ENCODE measurements around the gene CEP55. TPM values are rescaled to one million over a fixed set of nuclear protein-coding genes. Genes with fewer than 3 reads are reported as not detected.

CEP55 gene
- total RNA-seq, 1 donor = 4.7 TPM

DNA sequence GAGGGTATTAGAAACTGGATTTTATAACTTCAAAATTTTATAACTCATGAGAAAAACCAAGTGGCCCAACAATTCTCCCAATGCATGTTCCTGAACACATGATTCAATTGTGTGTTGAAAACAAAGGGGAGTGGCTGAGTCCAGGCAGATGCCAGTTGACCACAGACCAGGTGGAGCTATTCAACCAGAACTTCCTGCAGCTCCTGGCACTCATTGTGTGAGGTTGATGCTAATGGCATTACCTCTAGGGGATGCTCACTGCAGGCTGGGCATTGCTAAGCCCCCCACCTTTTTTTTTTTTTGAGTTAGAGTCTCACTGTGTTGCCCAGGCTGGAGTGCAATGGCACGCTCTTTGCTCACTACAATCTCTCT is 34.6 kb upstream of the CEP55 start:
- no peaks in the 10 kb centered on the region for H3K9me3 ChIP-seq (ENCODE audit: low read depth, low read length)
- TF ChIP-seq, protein P1, sequence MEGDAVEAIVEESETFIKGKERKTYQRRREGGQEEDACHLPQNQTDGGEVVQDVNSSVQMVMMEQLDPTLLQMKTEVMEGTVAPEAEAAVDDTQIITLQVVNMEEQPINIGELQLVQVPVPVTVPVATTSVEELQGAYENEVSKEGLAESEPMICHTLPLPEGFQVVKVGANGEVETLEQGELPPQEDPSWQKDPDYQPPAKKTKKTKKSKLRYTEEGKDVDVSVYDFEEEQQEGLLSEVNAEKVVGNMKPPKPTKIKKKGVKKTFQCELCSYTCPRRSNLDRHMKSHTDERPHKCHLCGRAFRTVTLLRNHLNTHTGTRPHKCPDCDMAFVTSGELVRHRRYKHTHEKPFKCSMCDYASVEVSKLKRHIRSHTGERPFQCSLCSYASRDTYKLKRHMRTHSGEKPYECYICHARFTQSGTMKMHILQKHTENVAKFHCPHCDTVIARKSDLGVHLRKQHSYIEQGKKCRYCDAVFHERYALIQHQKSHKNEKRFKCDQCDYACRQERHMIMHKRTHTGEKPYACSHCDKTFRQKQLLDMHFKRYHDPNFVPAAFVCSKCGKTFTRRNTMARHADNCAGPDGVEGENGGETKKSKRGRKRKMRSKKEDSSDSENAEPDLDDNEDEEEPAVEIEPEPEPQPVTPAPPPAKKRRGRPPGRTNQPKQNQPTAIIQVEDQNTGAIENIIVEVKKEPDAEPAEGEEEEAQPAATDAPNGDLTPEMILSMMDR (IDR thresholded peaks at IDR 0.05; ENCODE audit: extremely low read depth, low read depth, low read length) = no peak
- H3K27me3 ChIP-seq (ENCODE audit: insufficient read depth, low read length) = no peaks in the 10 kb centered on the region
- no peaks in the 10 kb centered on the region for H4K20me1 ChIP-seq (ENCODE audit: insufficient read depth, low read length)
- no peak for DNase-seq (ENCODE audit: insufficient read length, low spot score, missing footprints)
- H3K4me3 ChIP-seq (ENCODE audit: insufficient read depth, low read length) = no peak overlapping the region
- H3K27ac ChIP-seq (ENCODE audit: low read depth, low read length) = peak overlapping the region; percentile 85
- H3K4me2 ChIP-seq (ENCODE audit: insufficient read depth, low read length) = peak overlapping the region; percentile 37
- peaks cover 22% of the 10 kb centered on the region for H3K36me3 ChIP-seq (ENCODE audit: insufficient read depth, low read length)
- peaks cover 75% of the 10 kb centered on the region for H3K79me2 ChIP-seq (ENCODE audit: insufficient read depth, low read length)
- no peak overlapping the region for H2AFZ ChIP-seq (ENCODE audit: low read length)
- H3K4me1 ChIP-seq (ENCODE audit: insufficient read depth, low read length) = peaks cover 87% of the 10 kb centered on the region

DNA sequence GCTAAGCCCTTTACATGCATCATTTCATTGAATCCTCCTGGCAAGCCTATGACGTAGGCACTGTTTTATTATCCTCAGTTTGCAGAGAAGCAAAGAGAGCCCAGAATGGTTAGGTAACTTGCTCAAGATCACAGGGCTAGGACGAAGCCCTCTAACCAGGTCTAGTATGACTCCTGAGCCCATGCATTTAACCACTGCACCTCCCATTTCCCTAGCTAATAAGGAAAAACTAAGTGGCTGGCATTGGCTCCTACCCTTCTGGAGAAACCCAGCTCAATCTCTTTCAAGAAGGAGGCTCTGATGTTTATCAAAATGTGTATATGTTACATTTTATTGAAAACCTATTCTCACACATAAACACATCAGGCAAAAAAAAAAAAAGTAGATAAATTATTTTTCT is 34.0 kb upstream of the CEP55 start:
- Histone ChIP-seq H3K27ac (ENCODE audit: low read depth, low read length) (peak overlapping the region; percentile 83), H2AFZ (ENCODE audit: low read length) (no peak overlapping the region), H3K4me2 (ENCODE audit: insufficient read depth, low read length) (no peak overlapping the region), H3K4me3 (ENCODE audit: insufficient read depth, low read length) (no peak overlapping the region), H3K36me3 (ENCODE audit: insufficient read depth, low read length) (peaks cover 17% of the 10 kb centered on the region), H3K79me2 (ENCODE audit: insufficient read depth, low read length) (peaks cover 70% of the 10 kb centered on the region), H3K4me1 (ENCODE audit: insufficient read depth, low read length) (peaks cover 87% of the 10 kb centered on the region), H3K27me3 (ENCODE audit: insufficient read depth, low read length) (no peaks in the 10 kb centered on the region), H3K9me3 (ENCODE audit: low read depth, low read length) (no peaks in the 10 kb centered on the region), H4K20me1 (ENCODE audit: insufficient read depth, low read length) (no peaks in the 10 kb centered on the region)
- no peak for DNase-seq (ENCODE audit: insufficient read length, low spot score, missing footprints)
- TF ChIP-seq, protein P1 (IDR thresholded peaks at IDR 0.05; ENCODE audit: extremely low read depth, low read depth, low read length) = no peak

DNA sequence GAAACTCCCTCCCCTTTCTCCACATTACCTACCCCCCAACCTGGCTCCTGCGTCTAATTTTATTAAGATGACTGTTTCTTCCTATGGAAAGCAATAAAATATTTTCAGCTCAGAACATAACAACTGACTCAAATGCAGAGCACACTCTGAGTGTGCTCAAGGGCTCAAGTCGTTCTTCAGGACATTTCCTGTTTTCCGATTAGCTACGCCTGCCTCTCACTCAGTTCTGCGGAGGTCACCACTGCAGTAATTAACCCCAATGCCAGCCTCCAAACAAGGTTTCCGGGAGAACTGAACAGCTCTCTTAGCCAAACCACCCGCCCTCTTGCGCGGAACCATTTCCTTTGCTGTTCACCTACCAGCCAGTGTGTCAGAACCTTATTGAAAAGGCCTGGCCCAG is 33.5 kb upstream of the CEP55 start:
- H3K79me2 ChIP-seq (ENCODE audit: insufficient read depth, low read length) = peaks cover 69% of the 10 kb centered on the region
- no peak for DNase-seq (ENCODE audit: insufficient read length, low spot score, missing footprints)
- peak overlapping the region; percentile 39 for H3K4me2 ChIP-seq (ENCODE audit: insufficient read depth, low read length)
- peak overlapping the region; percentile 83 for H3K27ac ChIP-seq (ENCODE audit: low read depth, low read length)
- peaks cover 16% of the 10 kb centered on the region for H3K36me3 ChIP-seq (ENCODE audit: insufficient read depth, low read length)
- H3K4me3 ChIP-seq (ENCODE audit: insufficient read depth, low read length) = no peak overlapping the region
- TF ChIP-seq, protein P1 (IDR thresholded peaks at IDR 0.05; ENCODE audit: extremely low read depth, low read depth, low read length) = no peak
- H3K27me3 ChIP-seq (ENCODE audit: insufficient read depth, low read length) = no peaks in the 10 kb centered on the region
- H3K4me1 ChIP-seq (ENCODE audit: insufficient read depth, low read length) = peaks cover 84% of the 10 kb centered on the region
- no peak overlapping the region for H2AFZ ChIP-seq (ENCODE audit: low read length)
- no peaks in the 10 kb centered on the region for H3K9me3 ChIP-seq (ENCODE audit: low read depth, low read length)
- H4K20me1 ChIP-seq (ENCODE audit: insufficient read depth, low read length) = no peaks in the 10 kb centered on the region

DNA sequence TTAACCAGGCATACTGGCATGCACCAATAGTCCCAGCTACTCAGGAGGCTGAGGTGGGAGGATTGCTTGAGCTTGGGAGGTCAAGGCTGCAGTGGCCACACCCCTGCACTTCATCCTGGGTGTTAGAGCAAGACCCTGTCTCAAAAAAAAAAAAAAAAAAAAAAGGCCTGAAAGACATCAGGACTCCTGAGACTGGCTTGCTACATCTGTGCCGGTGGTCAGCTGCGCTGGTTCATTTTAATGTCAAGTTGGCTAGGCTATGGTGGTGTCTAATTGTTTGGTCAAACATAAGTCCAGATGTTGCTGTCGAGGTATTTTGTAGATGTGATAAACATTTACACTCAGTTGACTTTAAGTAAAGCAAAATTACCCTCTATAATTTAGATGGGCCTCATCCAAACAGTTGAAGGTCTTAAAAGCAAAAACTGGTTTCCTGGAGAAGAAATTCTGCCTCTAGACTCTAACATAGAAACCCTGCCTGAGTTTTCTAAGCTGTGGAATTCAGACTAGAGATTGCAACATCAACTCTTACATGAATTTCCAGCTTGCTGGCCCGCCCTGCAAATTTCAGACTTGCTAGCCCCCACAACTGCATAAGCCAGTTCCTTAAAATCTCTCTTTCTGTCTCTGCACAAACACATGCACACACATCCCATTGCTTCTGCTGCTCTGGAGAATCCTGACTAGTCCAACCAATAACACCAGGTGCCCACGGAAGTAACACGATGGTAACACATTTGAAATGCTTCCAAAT is 32.5 kb upstream of the CEP55 start:
- H2AFZ ChIP-seq (ENCODE audit: low read length) = no peak overlapping the region
- H3K4me1 ChIP-seq (ENCODE audit: insufficient read depth, low read length) = peaks cover 85% of the 10 kb centered on the region
- H3K79me2 ChIP-seq (ENCODE audit: insufficient read depth, low read length) = peaks cover 71% of the 10 kb centered on the region
- H4K20me1 ChIP-seq (ENCODE audit: insufficient read depth, low read length) = no peaks in the 10 kb centered on the region
- no peak for DNase-seq (ENCODE audit: insufficient read length, low spot score, missing footprints)
- no peaks in the 10 kb centered on the region for H3K9me3 ChIP-seq (ENCODE audit: low read depth, low read length)
- peak overlapping the region; percentile 43 for H3K4me2 ChIP-seq (ENCODE audit: insufficient read depth, low read length)
- peak overlapping the region; percentile 99 for H3K27ac ChIP-seq (ENCODE audit: low read depth, low read length)
- no peak overlapping the region for H3K4me3 ChIP-seq (ENCODE audit: insufficient read depth, low read length)
- peaks cover 17% of the 10 kb centered on the region for H3K36me3 ChIP-seq (ENCODE audit: insufficient read depth, low read length)
- TF ChIP-seq, protein P1 (IDR thresholded peaks at IDR 0.05; ENCODE audit: extremely low read depth, low read depth, low read length) = no peak
- no peaks in the 10 kb centered on the region for H3K27me3 ChIP-seq (ENCODE audit: insufficient read depth, low read length)
